ENCODE results near the gene CARD11. TPM values are rescaled to one million over a fixed set of nuclear protein-coding genes. Genes with fewer than 3 reads are reported as not detected.

CARD11 gene
- polyA plus RNA-seq, 1 donor from 2014 or later, result not detected

- H3K9me2 ChIP-seq (ENCODE audit: insufficient read depth, low read length), result no peaks in the 10 kb centered on the region
- no peak overlapping the region for H2AFZ ChIP-seq (ENCODE audit: low read depth, low read length)
- no peak overlapping the region for H3K4me2 ChIP-seq (ENCODE audit: low read length)
- H3K4me3 ChIP-seq (ENCODE audit: low read length), result no peak overlapping the region
- H3K9ac ChIP-seq (ENCODE audit: low read length), result no peak overlapping the region
- no peaks in the 10 kb centered on the region for H3F3A ChIP-seq (ENCODE audit: insufficient read depth, low read length, poor library complexity, severe bottlenecking)
- no peaks in the 10 kb centered on the region for H3K36me3 ChIP-seq (ENCODE audit: insufficient read depth, low read length)
- TF ChIP-seq RAD21 (conservative IDR thresholded peaks at IDR 0.05) (no peak), CTCF (IDR thresholded peaks at IDR 0.05; ENCODE audit: poor library complexity, severe bottlenecking) (no peak), POLR2AphosphoS5 (IDR thresholded peaks at IDR 0.05) (no peak), EP300 (conservative IDR thresholded peaks at IDR 0.05; ENCODE audit: poor library complexity, severe bottlenecking) (no peak), MXI1 (conservative IDR thresholded peaks at IDR 0.05; ENCODE audit: poor library complexity, severe bottlenecking) (no peak), SMC3 (conservative IDR thresholded peaks at IDR 0.05; ENCODE audit: poor library complexity) (no peak), TAF1 (IDR thresholded peaks at IDR 0.05; ENCODE audit: low read depth) (no peak), REST (IDR thresholded peaks at IDR 0.05; ENCODE audit: borderline replicate concordance) (no peak), EZH2 (IDR thresholded peaks at IDR 0.05; ENCODE audit: borderline replicate concordance, insufficient read depth, low read length, poor library complexity, severe bottlenecking) (no peak)
- no peaks in the 10 kb centered on the region for H3K79me2 ChIP-seq (replicated peaks; ENCODE audit: insufficient read depth, low read length)
- H3K9me3 ChIP-seq (ENCODE audit: low read length), result no peaks in the 10 kb centered on the region
- H4K20me1 ChIP-seq (ENCODE audit: insufficient read depth), result no peaks in the 10 kb centered on the region
- no peak overlapping the region for H3K27ac ChIP-seq (ENCODE audit: low read length)
- no peaks in the 10 kb centered on the region for H3K27me3 ChIP-seq (ENCODE audit: insufficient read depth, low read depth, low read length)
These were observed 161.6 kb downstream of the CARD11 start for GRCh38 chr7:2882111-2882510.

GRCh38 chr7:2880874-2881533 lies 162.7 kb downstream of the CARD11 start:
- Histone ChIP-seq H3K9me3 (ENCODE audit: low read length) (no peaks in the 10 kb centered on the region), H3K27me3 (ENCODE audit: insufficient read depth, low read depth, low read length) (no peaks in the 10 kb centered on the region), H3K4me3 (ENCODE audit: low read length) (no peak overlapping the region), H3K9ac (ENCODE audit: low read length) (no peak overlapping the region), H3K4me2 (ENCODE audit: low read length) (no peak overlapping the region), H3K79me2 (replicated peaks; ENCODE audit: insufficient read depth, low read length) (no peaks in the 10 kb centered on the region), H3K36me3 (ENCODE audit: insufficient read depth, low read length) (no peaks in the 10 kb centered on the region), H3K27ac (ENCODE audit: low read length) (no peak overlapping the region), H2AFZ (ENCODE audit: low read depth, low read length) (no peak overlapping the region), H3K9me2 (ENCODE audit: insufficient read depth, low read length) (no peaks in the 10 kb centered on the region), H4K20me1 (ENCODE audit: insufficient read depth) (no peaks in the 10 kb centered on the region), H3F3A (ENCODE audit: insufficient read depth, low read length, poor library complexity, severe bottlenecking) (no peaks in the 10 kb centered on the region)
- TF ChIP-seq SMC3 (conservative IDR thresholded peaks at IDR 0.05; ENCODE audit: poor library complexity) (no peak), REST (IDR thresholded peaks at IDR 0.05; ENCODE audit: borderline replicate concordance) (no peak), RAD21 (conservative IDR thresholded peaks at IDR 0.05) (no peak), CTCF (IDR thresholded peaks at IDR 0.05; ENCODE audit: poor library complexity, severe bottlenecking) (no peak), MXI1 (conservative IDR thresholded peaks at IDR 0.05; ENCODE audit: poor library complexity, severe bottlenecking) (no peak), EP300 (conservative IDR thresholded peaks at IDR 0.05; ENCODE audit: poor library complexity, severe bottlenecking) (no peak), EZH2 (IDR thresholded peaks at IDR 0.05; ENCODE audit: borderline replicate concordance, insufficient read depth, low read length, poor library complexity, severe bottlenecking) (no peak), POLR2AphosphoS5 (IDR thresholded peaks at IDR 0.05) (no peak), TAF1 (IDR thresholded peaks at IDR 0.05; ENCODE audit: low read depth) (no peak)
